HG03520 (cell line): ENCODE measurements around the gene FAM78B.

Experiments
- ATAC-seq: cut with Tn5 transposase; IDR thresholded peaks from one replicate; pipeline ENCODE4 v1.9.1; 2021; ENCODE audit warnings: mild to moderate bottlenecking, moderate library complexity; ENCODE audit not compliant: unreplicated experiment

FAM78B gene

GRCh38 chr1:166166698-166167571 lies at the start of gene FAM78B:
Gene FAM78B, minus strand, starts transcription at chr1:166167001. Its CDS starts 753 bp downstream, at chr1:166166248.
- peak; percentile 36 for ATAC-seq

- ATAC-seq: no peak
Observed at GRCh38 chr1:166202546-166202945, 35.7 kb upstream of the FAM78B start.

GRCh38 chr1:166200743-166201142 lies 33.9 kb upstream of the FAM78B start:
- no peak for ATAC-seq

- ATAC-seq: no peak
Observed at GRCh38 chr1:166197597-166197996, 30.8 kb upstream of the FAM78B start.

GRCh38 chr1:166197141-166197540 lies 30.3 kb upstream of the FAM78B start:
- no peak for ATAC-seq

- ATAC-seq: no peak
Observed at GRCh38 chr1:166193057-166193698, 26.4 kb upstream of the FAM78B start.

- no peak for ATAC-seq
Observed at GRCh38 chr1:166190400-166190799, 23.6 kb upstream of the FAM78B start.

- ATAC-seq: no peak
Observed at GRCh38 chr1:166189126-166189525, 22.3 kb upstream of the FAM78B start.

GRCh38 chr1:166185526-166185925 lies 18.7 kb upstream of the FAM78B start:
- no peak for ATAC-seq

GRCh38 chr1:166184897-166185296 lies 18.1 kb upstream of the FAM78B start:
- ATAC-seq: no peak

GRCh38 chr1:166184012-166184411 lies 17.2 kb upstream of the FAM78B start:
- ATAC-seq: no peak

- ATAC-seq: peak; percentile 62
Observed at GRCh38 chr1:166182281-166182680, 15.5 kb upstream of the FAM78B start.

- no peak for ATAC-seq
Observed at GRCh38 chr1:166176416-166176815, 9.6 kb upstream of the FAM78B start.

- no peak for ATAC-seq
Observed at GRCh38 chr1:166175032-166175431, 8.2 kb upstream of the FAM78B start.

GRCh38 chr1:166174108-166174507 lies 7.3 kb upstream of the FAM78B start:
- ATAC-seq: no peak

- no peak for ATAC-seq
Observed at GRCh38 chr1:166172106-166172505, 5.3 kb upstream of the FAM78B start.

GRCh38 chr1:166170726-166171125 lies 3.9 kb upstream of the FAM78B start:
- ATAC-seq: no peak

- peak; percentile 51 for ATAC-seq
Observed at GRCh38 chr1:166170075-166170474, 3.3 kb upstream of the FAM78B start.

GRCh38 chr1:166169182-166169581 lies 2.4 kb upstream of the FAM78B start:
- no peak for ATAC-seq

- no peak for ATAC-seq
Observed at GRCh38 chr1:166167572-166167925, 748 bp upstream of the FAM78B start.

GRCh38 chr1:166166329-166166697 lies 488 bp downstream of the FAM78B start:
- ATAC-seq: peak; percentile 0

GRCh38 chr1:166165661-166166328 lies 1.0 kb downstream of the FAM78B start:
- peak; percentile 2 for ATAC-seq
